Lower lobe of right lung (tissue), 2 donors: Measurements from ENCODE around the gene ZNF619. TPM values are rescaled to one million over a fixed set of nuclear protein-coding genes. Genes with fewer than 3 reads are reported as not detected.

Experiments
- ATAC-seq, 2 donors: fragments of 200-7000 bp; cut with Tn5 transposase; one replicate each; pipeline ENCODE4 v1.9.1; 2020 to 2022; ENCODE audit warnings: mild to moderate bottlenecking in 2 of 2, moderate library complexity in 2 of 2
- DNase-seq: peaks from one replicate; pipeline ENCODE4 v3.0.0-alpha.2; 2020
- H3K27ac ChIP-seq: fragments of 200-600 bp; one replicate; pipeline ENCODE4 v1.8.0; 2022
- H3K27me3 ChIP-seq: fragments of 200-600 bp; one replicate; pipeline ENCODE4 v1.8.0; 2022; ENCODE audit warnings: low read depth
- H3K36me3 ChIP-seq: fragments of 200-600 bp; one replicate; pipeline ENCODE4 v1.8.0; 2022; ENCODE audit warnings: mild to moderate bottlenecking
- H3K4me1 ChIP-seq: fragments of 200-600 bp; one replicate; pipeline ENCODE4 v1.8.0; 2022
- H3K4me3 ChIP-seq: fragments of 200-600 bp; one replicate; pipeline ENCODE4 v1.8.0; 2022; ENCODE audit warnings: mild to moderate bottlenecking
- H3K9me3 ChIP-seq: fragments of 200-600 bp; one replicate; pipeline ENCODE4 v1.8.0; 2022
- intact Hi-C: fragments of 100-400 bp; cut with DNase I; formaldehyde crosslinking; loops from one replicate; pipeline ENCODE4 v1.11.0; 2022
- total RNA-seq: library from RNA; stranded (reverse); fragmentation: NEBNext Ultra II Directional; extraction: Animal tissue kit (Norgen Biotek cat#: 25700); gene quantifications from one replicate; pipeline ENCODE4 v1.2.1, GENCODE V29; 2021
- TF ChIP-seq, protein P1 (sequence below): fragments of 200-600 bp; IDR thresholded peaks from one replicate; pipeline ENCODE4 v1.8.0; 2022; ENCODE audit warnings: antibody characterized with exemption, mild to moderate bottlenecking
- donor health status: DM: no; HTN: yes; CAD: no; lungs with severe emphysema.

ZNF619 gene
- total RNA-seq, 1 donor from 2014 or later, result 8.6 TPM

DNA sequence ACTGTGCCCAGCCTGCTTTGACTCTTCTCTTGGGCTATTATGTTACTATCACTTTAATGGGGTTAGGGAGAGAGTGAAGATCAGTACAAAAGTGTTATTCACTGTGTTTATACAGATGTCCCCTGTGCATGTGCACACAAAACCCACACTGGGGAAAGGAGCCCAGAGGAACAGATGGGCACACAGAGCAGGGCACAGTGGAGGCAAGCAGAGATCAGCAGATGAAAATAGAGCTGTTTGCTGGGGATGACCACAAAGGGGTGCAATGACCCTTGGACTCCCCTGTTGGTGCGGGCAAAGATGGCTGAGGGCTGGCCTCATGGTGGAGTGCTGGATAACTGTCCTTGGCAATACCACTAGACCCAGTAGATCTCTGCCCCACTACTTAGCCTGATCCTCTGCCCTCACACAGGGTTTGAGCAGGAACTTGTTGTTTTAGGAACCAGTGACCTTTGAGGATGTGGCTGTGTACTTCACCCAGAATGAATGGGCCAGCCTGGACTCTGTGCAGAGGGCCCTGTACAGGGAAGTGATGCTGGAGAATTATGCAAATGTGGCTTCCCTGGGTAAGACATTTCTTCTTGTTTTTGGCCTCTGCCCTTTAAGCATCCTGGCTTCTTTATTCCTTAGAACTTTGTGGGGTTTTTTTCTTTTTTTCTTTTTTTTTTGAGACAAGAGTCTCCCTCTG is 34.3 kb downstream of the ZNF619 start:
- Histone ChIP-seq H3K4me1 (peaks cover 8% of the 10 kb centered on the region), H3K4me3 (no peak overlapping the region), H3K27me3 (no peaks in the 10 kb centered on the region), H3K27ac (no peak overlapping the region), H3K9me3 (no peaks in the 10 kb centered on the region), H3K36me3 (peaks cover 51% of the 10 kb centered on the region)
- intact Hi-C loops, result no loop called here
- ATAC-seq (no peak), DNase-seq (no peak)
- TF ChIP-seq, protein P1, sequence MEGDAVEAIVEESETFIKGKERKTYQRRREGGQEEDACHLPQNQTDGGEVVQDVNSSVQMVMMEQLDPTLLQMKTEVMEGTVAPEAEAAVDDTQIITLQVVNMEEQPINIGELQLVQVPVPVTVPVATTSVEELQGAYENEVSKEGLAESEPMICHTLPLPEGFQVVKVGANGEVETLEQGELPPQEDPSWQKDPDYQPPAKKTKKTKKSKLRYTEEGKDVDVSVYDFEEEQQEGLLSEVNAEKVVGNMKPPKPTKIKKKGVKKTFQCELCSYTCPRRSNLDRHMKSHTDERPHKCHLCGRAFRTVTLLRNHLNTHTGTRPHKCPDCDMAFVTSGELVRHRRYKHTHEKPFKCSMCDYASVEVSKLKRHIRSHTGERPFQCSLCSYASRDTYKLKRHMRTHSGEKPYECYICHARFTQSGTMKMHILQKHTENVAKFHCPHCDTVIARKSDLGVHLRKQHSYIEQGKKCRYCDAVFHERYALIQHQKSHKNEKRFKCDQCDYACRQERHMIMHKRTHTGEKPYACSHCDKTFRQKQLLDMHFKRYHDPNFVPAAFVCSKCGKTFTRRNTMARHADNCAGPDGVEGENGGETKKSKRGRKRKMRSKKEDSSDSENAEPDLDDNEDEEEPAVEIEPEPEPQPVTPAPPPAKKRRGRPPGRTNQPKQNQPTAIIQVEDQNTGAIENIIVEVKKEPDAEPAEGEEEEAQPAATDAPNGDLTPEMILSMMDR, result no peak

DNA sequence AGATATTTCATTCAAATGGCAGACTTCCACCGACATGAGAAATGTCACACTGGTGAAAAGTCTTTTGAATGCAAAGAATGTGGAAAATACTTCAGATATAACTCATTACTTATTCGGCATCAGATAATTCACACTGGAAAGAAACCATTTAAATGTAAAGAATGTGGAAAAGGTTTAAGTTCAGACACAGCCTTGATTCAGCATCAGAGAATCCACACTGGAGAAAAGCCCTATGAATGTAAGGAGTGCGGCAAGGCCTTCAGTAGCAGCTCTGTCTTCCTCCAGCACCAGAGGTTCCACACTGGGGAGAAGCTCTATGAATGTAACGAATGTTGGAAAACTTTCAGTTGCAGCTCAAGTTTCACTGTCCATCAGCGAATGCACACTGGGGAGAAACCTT is 39.3 kb downstream of the ZNF619 start:
- H3K27ac ChIP-seq, result no peak overlapping the region
- H3K4me3 ChIP-seq, result no peak overlapping the region
- DNase-seq (no peak), ATAC-seq (no peak)
- H3K27me3 ChIP-seq, result no peaks in the 10 kb centered on the region
- peaks cover 44% of the 10 kb centered on the region for H3K36me3 ChIP-seq
- no peaks in the 10 kb centered on the region for H3K4me1 ChIP-seq
- no peaks in the 10 kb centered on the region for H3K9me3 ChIP-seq
- TF ChIP-seq, protein P1, result no peak
- intact Hi-C loops, result no loop called here

DNA sequence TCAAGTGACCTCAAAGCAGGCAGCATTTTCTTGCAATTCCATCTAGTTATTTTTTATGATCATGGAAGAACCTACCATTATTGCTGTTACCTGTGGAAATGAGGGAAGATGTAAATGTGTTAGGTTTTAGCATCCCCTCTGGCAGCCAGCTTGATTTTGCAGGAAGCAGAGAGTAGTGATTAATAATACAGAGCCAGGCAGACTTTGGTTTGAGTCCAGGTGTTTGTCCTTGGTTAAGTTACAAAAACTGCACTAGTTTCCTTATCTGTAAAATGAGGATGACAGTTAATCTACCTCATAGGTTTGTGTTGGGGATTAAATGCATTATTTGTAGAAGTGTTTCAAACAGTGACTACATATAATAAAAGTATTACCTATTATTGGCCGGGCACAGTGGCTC is 41.1 kb downstream of the ZNF619 start:
- H3K36me3 ChIP-seq, result peaks cover 27% of the 10 kb centered on the region
- no peaks in the 10 kb centered on the region for H3K9me3 ChIP-seq
- H3K27ac ChIP-seq, result no peak overlapping the region
- no peak overlapping the region for H3K4me3 ChIP-seq
- ATAC-seq (no peak), DNase-seq (no peak)
- intact Hi-C loops, result no loop called here
- TF ChIP-seq, protein P1, result no peak
- no peaks in the 10 kb centered on the region for H3K4me1 ChIP-seq
- no peaks in the 10 kb centered on the region for H3K27me3 ChIP-seq

DNA sequence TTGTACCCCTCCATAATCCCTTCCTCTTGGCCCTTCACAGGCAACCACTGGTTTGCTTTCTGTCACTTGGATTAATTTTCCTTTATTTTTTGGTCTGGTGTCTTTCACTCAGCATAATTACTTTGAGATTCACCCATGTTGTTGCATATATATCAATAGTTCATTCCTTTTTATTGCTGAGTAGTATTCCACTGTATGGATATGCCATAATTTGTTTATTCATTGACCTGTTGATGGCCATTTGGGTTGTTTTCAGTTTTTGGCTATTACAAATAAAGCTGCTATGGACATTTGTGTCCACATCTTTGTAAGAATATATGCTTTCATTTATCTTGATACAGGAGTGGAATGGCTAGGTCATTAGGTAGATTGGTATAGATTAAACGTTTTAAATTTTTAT is 41.9 kb downstream of the ZNF619 start:
- DNase-seq, result no peak
- Histone ChIP-seq H3K27me3 (no peaks in the 10 kb centered on the region), H3K9me3 (no peaks in the 10 kb centered on the region), H3K4me3 (no peak overlapping the region), H3K36me3 (peaks cover 25% of the 10 kb centered on the region), H3K4me1 (no peaks in the 10 kb centered on the region), H3K27ac (no peak overlapping the region)
- intact Hi-C loops, result no loop called here
- ATAC-seq, result no peak
- TF ChIP-seq, protein P1, result no peak

DNA sequence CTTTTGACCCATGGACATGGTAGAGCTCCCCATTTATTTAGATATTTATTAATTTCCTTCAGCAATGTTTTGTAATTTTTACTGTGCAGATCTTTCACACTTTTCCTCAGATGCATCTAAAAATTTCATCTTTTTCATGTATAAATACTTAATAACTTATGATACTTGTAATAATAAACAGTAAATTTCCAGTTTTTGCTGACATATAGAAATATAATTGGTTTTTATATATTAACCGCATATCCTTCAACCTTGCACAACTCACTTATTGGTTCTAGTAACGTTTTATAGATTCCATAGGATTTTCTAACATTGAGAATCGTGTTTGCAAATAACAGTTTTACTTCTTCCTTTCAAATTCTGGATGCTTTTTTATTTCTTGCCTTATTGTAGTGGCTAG is 44.3 kb downstream of the ZNF619 start:
- no peaks in the 10 kb centered on the region for H3K9me3 ChIP-seq
- H3K4me3 ChIP-seq, result no peak overlapping the region
- intact Hi-C loops, result no loop called here
- ATAC-seq (no peak), DNase-seq (no peak)
- H3K27me3 ChIP-seq, result no peaks in the 10 kb centered on the region
- no peak overlapping the region for H3K27ac ChIP-seq
- H3K36me3 ChIP-seq, result peaks cover 9% of the 10 kb centered on the region
- peaks cover 11% of the 10 kb centered on the region for H3K4me1 ChIP-seq
- TF ChIP-seq, protein P1, result no peak
